ENCODE measurements around the gene UFC1. TPM values are rescaled to one million over a fixed set of nuclear protein-coding genes. Genes with fewer than 3 reads are reported as not detected.

UFC1 gene
- total RNA-seq, 1 experiment from 2014 or later, result 63.7 TPM

DNA sequence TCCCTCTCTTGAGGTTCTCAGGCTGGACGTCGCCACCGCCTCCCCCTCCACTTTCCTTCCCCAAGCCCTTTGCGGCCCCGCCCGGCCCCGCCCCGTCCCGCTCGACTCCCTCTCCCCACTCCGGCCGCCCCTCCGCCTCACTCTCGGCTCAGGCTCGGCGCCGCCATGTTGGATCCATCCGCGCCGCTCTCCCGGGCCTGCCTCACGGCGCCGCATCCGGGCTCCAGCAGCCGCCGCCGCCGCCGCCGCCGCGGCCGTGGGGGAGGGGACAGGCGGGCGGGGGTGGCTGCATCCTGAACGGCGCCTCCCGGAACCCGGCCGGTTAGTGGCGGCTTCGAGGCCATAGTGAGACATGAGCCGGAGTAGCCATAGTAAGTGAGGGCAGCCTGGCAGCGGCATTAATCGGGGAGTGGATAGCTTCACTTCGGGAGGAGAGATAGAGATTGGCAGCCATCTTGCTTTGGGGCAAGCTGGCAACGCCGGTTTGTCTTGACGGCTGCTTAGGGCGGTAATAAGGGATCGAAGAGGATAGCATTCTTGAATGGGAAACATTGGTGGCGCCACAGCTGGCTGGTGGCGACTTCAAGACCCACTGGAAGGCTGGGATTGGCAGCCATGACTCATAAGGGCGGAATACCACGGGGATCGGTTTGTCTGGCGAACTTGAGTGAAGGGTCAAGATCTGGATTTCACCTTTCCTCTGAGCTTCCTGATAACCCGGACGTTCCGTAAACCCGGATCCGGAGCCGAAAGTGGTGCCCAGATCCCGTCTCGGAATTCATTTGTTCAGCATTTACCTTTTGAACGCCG is 21.2 kb upstream of the UFC1 start, which contains the start of gene DEDD (continued):
- TF ChIP-seq CEBPB (IDR thresholded peaks at IDR 0.05; ENCODE audit: low read depth), result no peak
- no peak for TF ChIP-seq EZH2 (IDR thresholded peaks at IDR 0.05)
- TF ChIP-seq, protein P1, sequence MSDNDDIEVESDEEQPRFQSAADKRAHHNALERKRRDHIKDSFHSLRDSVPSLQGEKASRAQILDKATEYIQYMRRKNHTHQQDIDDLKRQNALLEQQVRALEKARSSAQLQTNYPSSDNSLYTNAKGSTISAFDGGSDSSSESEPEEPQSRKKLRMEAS (IDR thresholded peaks at IDR 0.05), result peak; percentile 39
- peak; percentile 58; the same call in 1 of the 2 replicates for TF ChIP-seq CBX3 (IDR thresholded peaks at IDR 0.05; ENCODE audit: low read depth)
- peak; percentile 49; the same call in 1 of the 2 replicates for TF ChIP-seq ELF1 (IDR thresholded peaks at IDR 0.05; ENCODE audit: borderline replicate concordance, low read depth)
- TF ChIP-seq POLR2A (IDR thresholded peaks at IDR 0.05; ENCODE audit: borderline replicate concordance, extremely low read depth, insufficient read depth, insufficient read length), result peak; percentile 31
- TF ChIP-seq EZH2phosphoT487 (IDR thresholded peaks at IDR 0.05; ENCODE audit: borderline replicate concordance), result no peak
- peak; percentile 60; the same call in 1 of the 2 replicates for TF ChIP-seq ZFX (IDR thresholded peaks at IDR 0.05)

DNA sequence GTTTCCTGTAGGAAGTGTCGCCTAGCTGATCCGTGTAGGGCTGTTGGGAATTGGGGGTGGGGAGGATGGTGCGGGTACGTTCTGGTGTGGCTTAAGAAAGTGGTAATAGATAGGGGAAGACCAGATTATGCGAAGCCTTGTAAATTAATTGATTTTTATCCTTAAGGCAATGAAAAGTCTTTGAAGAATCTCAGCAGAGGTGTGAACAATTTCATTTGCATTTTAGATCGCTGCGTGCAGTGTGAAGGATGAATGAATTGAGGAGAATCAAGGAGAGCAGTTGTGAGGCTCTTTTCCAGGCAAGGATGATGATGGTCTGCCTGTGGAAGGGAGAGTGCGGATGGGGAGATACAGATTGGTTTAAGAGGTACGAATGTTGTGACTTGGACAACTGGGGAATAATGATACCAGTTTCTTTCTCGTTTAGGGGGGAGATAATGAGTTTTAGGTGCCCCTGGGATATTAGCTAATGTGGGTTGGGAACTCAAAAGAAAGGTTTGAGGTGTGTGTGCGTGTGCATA is 20.5 kb upstream of the UFC1 start:
- H3K27ac ChIP-seq (ENCODE audit: low read depth, low read length), result peak overlapping the region; percentile 91
- no peak for DNase-seq (ENCODE audit: low read depth, low spot score)
- H3K4me1 ChIP-seq (ENCODE audit: control insufficient read depth in 1 of 2, insufficient read depth in 2 of 2, low read length in 2 of 2), result peaks cover 10 to 20% of the 10 kb centered on the region in 2 experiments; a peak in 3 of 4 replicates
- ChIA-PET CTCF (interaction anchor here (1.0 to 1.4 kb wide), 4 partner anchors 15 to 92 kb away, joined by 3 to 7 read pairs (median 4); partner anchors contain the start of genes NIT1, PFDN2, PPOX and TOMM40L), POLR2A (interaction anchor here (0.9 to 2.6 kb wide), 13 partner anchors 10 to 135 kb away, joined by 3 to 16 read pairs (median 4); partner anchors contain the start of genes F11R, NIT1, PFDN2 and PPOX), RAD21 (ENCODE audit: low non-redundant PET in 1 of 2, low total read pairs in 2 of 2, uncharacterized antibody in 2 of 2, unreplicated experiment in 2 of 2) (interaction anchor here in 1 of 2 experiments (1.2 kb wide), 1 partner anchor 16 kb away, joined by 3 read pairs; the partner anchor contains the start of genes NIT1 and PFDN2)
- H3K9ac ChIP-seq (ENCODE audit: low read length), result peak overlapping the region; percentile 81
- H3K27me3 ChIP-seq (ENCODE audit: insufficient read depth, low read length), result no peaks in the 10 kb centered on the region
- BruUV-seq (replicated peaks), result TSS peak; percentile 89
- H3K9me3 ChIP-seq (ENCODE audit: control insufficient read depth in 1 of 2, insufficient read depth in 1 of 2, low read depth in 1 of 2, low read length in 2 of 2), result no peaks in the 10 kb centered on the region
- H3K79me2 ChIP-seq (ENCODE audit: insufficient read depth, low read length), result peaks cover 50% of the 10 kb centered on the region
- peaks cover 13 to 15% of the 10 kb centered on the region in 2 experiments; a peak in 3 of 4 replicates for H3K36me3 ChIP-seq (ENCODE audit: control insufficient read depth in 1 of 2, insufficient read depth in 2 of 2, low read length in 2 of 2)
- no peak overlapping the region for H2AFZ ChIP-seq (ENCODE audit: low read depth, low read length, poor library complexity, severe bottlenecking)
- H4K20me1 ChIP-seq (ENCODE audit: insufficient read depth), result no peaks in the 10 kb centered on the region
- peak overlapping the region; percentile 81 to 85 for H3K4me3 ChIP-seq (replicated peaks in 1 of 2; ENCODE audit: low read depth in 1 of 2, low read length in 2 of 2)
- peak; percentile 61 for ATAC-seq
- TF ChIP-seq SP1 (IDR thresholded peaks at IDR 0.05; ENCODE audit: low read depth), result peak; percentile 8; the same call in 1 of the 2 replicates
- TF ChIP-seq EZH2 (IDR thresholded peaks at IDR 0.05), result no peak
- no peak for TF ChIP-seq CEBPB (IDR thresholded peaks at IDR 0.05; ENCODE audit: low read depth)
- no peak for TF ChIP-seq EZH2phosphoT487 (IDR thresholded peaks at IDR 0.05; ENCODE audit: borderline replicate concordance)
- peak overlapping the region; percentile 89 for H3K4me2 ChIP-seq (ENCODE audit: low read length)
- no peaks in the 10 kb centered on the region for H3K9me2 ChIP-seq (ENCODE audit: insufficient read depth)
- intact Hi-C loops (cut with micrococcal nuclease), result loop anchor here (2.0 kb wide), 1 partner anchor 14 kb away; the partner anchor contains the start of genes NIT1 and PFDN2
